Measurements from ENCODE around the gene PAQR6. TPM values are rescaled to one million over a fixed set of nuclear protein-coding genes. Genes with fewer than 3 reads are reported as not detected.
A peak's percentile ranks its signal among the peaks of the same experiment; 100 is the strongest.

PAQR6 gene
- total and polyA plus RNA-seq, 2 of the 4 experiments (the other 2 are of a cell fraction), result under 0.01 to 0.67 TPM

DNA sequence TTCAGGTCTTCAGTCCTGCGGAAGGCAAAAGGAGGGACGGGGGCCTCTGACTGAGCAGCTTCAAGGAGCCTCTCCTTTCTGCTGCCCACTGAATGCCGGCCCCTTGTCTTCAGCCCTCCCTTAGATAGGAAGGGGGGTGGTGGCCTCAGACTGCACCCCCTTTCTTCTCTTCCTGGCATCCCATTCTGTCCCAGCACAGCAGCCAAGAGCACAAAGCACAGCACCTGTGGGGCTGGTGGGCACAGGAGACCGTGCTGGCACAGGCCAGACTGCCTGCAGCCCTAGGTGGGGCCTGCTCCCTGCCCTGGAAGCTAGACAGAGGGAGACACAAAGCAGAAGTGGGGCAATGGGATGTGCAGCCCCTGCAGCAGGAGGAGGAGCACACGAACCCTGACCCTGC is 1.7 kb upstream of the PAQR6 start:
- Histone ChIP-seq H3K27ac (ENCODE audit: insufficient read depth, low read length) (no peak overlapping the region), H4K91ac (ENCODE audit: insufficient read depth, low read depth, low read length) (no peak overlapping the region), H3K79me1 (ENCODE audit: low read depth in 1 of 2, low read length in 2 of 2) (peaks cover 0 to 7% of the 10 kb centered on the region in 2 experiments; a peak in 2 of 4 replicates), H2BK20ac (ENCODE audit: low read depth, low read length) (no peak overlapping the region), H3K4me1 (ENCODE audit: control insufficient read depth, insufficient read depth, low read length) (peaks cover 2% of the 10 kb centered on the region; the same call in 1 of the 2 replicates), H4K8ac (ENCODE audit: low read depth in 2 of 2, low read length in 2 of 2) (no peak overlapping the region), H3K23ac (ENCODE audit: low read depth, low read length) (no peak overlapping the region), H3K36me3 (ENCODE audit: control insufficient read depth, insufficient read depth, low read length) (peaks cover 50% of the 10 kb centered on the region), H3K9me3 (ENCODE audit: control insufficient read depth, insufficient read depth, low read length) (no peaks in the 10 kb centered on the region), H2AK5ac (ENCODE audit: low read depth, low read length) (no peak overlapping the region), H3K56ac (ENCODE audit: extremely low read depth, insufficient read depth, low read length) (no peak overlapping the region), H4K20me1 (ENCODE audit: insufficient read depth, low read length) (peaks cover 3% of the 10 kb centered on the region), H3K9ac (ENCODE audit: low read depth, low read length) (no peak overlapping the region), H3K27me3 (ENCODE audit: control insufficient read depth, insufficient read depth, low read length) (peaks cover 12% of the 10 kb centered on the region; the same call in 1 of the 2 replicates), H3K4me3 (ENCODE audit: insufficient read depth, low read depth, low read length) (no peak overlapping the region), H2AFZ (replicated peaks; ENCODE audit: low read length, poor library complexity) (no peak overlapping the region), H3K14ac (replicated peaks; ENCODE audit: low read depth, low read length) (no peak overlapping the region), H2AK9ac (replicated peaks; ENCODE audit: low read depth, low read length, poor library complexity) (no peak overlapping the region), H2BK15ac (ENCODE audit: low read depth, low read length) (no peak overlapping the region), H3K18ac (ENCODE audit: low read depth, low read length) (no peak overlapping the region), H4K5ac (ENCODE audit: low read depth, low read length) (no peak overlapping the region), H3K9me1 (ENCODE audit: insufficient read depth, low read length) (no peaks in the 10 kb centered on the region), H2BK5ac (ENCODE audit: low read depth, low read length, poor library complexity, severe bottlenecking) (no peak overlapping the region), H3K4me2 (ENCODE audit: low read depth, low read length) (no peak overlapping the region), H3K4ac (ENCODE audit: low read depth, low read length) (no peak overlapping the region), H2BK120ac (ENCODE audit: low read depth, low read length) (no peak overlapping the region)
- POLR2A ChIA-PET (ENCODE audit: unreplicated experiment), result no interaction called here
- TF ChIP-seq MAZ (IDR thresholded peaks at IDR 0.05; ENCODE audit: borderline replicate concordance, low read depth, low read length) (no peak), CHD1 (IDR thresholded peaks at IDR 0.05; ENCODE audit: low read depth, low read length) (no peak), RAD21 (IDR thresholded peaks at IDR 0.05; ENCODE audit: low read length) (no peak), MXI1 (IDR thresholded peaks at IDR 0.05; ENCODE audit: borderline replicate concordance, low read depth, low read length) (no peak), RCOR1 (IDR thresholded peaks at IDR 0.05; ENCODE audit: insufficient replicate concordance, low read length) (no peak), NFE2L2 (IDR thresholded peaks at IDR 0.05; ENCODE audit: low read depth, low read length) (no peak), POLR2A (IDR thresholded peaks at IDR 0.05; ENCODE audit: low read depth, low read length) (no peak), CEBPB (IDR thresholded peaks at IDR 0.05; ENCODE audit: low read depth, low read length) (no peak), ELK1 (IDR thresholded peaks at IDR 0.05; ENCODE audit: borderline replicate concordance, low read depth, low read length) (no peak), BHLHE40 (IDR thresholded peaks at IDR 0.05; ENCODE audit: low read depth, low read length) (no peak), SMC3 (IDR thresholded peaks at IDR 0.05; ENCODE audit: low read depth, low read length) (no peak), RFX5 (IDR thresholded peaks at IDR 0.05; ENCODE audit: low read depth, low read length) (no peak), CTCF (conservative IDR thresholded peaks at IDR 0.05; ENCODE audit: low read depth, low read length) (no peak), MAFK (IDR thresholded peaks at IDR 0.05; ENCODE audit: low read depth, low read length) (no peak), FOS (IDR thresholded peaks at IDR 0.05; ENCODE audit: low read depth, low read length) (no peak)
- TF ChIP-seq, protein P1, sequence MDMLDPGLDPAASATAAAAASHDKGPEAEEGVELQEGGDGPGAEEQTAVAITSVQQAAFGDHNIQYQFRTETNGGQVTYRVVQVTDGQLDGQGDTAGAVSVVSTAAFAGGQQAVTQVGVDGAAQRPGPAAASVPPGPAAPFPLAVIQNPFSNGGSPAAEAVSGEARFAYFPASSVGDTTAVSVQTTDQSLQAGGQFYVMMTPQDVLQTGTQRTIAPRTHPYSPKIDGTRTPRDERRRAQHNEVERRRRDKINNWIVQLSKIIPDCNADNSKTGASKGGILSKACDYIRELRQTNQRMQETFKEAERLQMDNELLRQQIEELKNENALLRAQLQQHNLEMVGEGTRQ (IDR thresholded peaks at IDR 0.05; ENCODE audit: low read depth, low read length), result no peak
- WGBS, 2 experiments (ENCODE audit: extremely low coverage in 2 of 2, insufficient read length in 1 of 2), result 100% methylated on average over 1 of the region's 5 CpGs; no CpG with 5 or more reads in 1 of the 2 experiments
- BruUV-seq (replicated peaks), result TSS peak; percentile 69
- intact Hi-C loops (cut with micrococcal nuclease), result no loop called here
- dilution Hi-C loops (cut with HindIII; ENCODE audit: low sequenced_read_pairs, unreplicated experiment), result no loop called here
- ATAC-seq (ENCODE audit: low read depth) (no peak), DNase-seq (no peak)
- in situ Hi-C loops (cut with MboI; ENCODE audit: low sequenced_read_pairs), result no loop called here
- CTCF ChIA-PET, result no interaction called here
